C4-2B (cell line): ENCODE data around the gene CCDC92.

ENCODE experiments used
- ZFX ChIP-seq: fragments of 450-650 bp; IDR thresholded peaks from 2 replicates; pipeline ENCODE4 v1.6.1; 2017
- TF ChIP-seq, protein P1 (sequence below): fragments of 450-650 bp; conservative IDR thresholded peaks from 2 replicates; pipeline ENCODE4 v1.5.1; 2017; ENCODE audit warnings: mild to moderate bottlenecking

DNA sequence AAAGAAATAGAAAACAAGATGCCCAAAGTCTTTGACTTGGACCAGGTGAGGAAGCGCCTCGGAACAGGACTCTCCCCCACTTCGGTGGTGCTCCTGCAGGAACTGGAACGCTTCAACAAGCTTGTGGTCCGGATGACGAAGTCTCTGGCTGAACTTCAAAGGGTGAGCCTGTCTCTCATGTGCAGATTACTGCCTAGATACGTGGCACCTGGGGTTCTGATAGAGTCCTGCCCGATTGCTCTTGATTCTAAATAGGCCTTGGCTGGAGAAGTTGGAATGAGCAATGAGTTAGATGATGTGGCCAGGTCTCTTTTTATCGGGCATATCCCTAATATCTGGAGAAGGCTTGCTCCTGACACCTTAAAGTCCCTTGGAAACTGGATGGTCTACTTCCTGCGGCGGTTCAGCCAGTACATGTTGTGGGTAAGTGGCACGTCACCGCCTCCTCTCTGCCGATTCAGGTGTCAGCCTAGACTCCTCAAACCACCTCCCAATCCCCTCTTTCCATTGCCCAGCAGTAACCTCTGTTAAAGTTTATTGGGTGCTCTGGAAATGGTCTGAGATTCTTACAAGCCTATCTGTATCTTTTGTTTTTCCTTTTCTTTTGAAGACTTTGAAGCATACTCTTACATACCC, 40.8 kb downstream of the CCDC92 start:
- TF ChIP-seq, protein P1, sequence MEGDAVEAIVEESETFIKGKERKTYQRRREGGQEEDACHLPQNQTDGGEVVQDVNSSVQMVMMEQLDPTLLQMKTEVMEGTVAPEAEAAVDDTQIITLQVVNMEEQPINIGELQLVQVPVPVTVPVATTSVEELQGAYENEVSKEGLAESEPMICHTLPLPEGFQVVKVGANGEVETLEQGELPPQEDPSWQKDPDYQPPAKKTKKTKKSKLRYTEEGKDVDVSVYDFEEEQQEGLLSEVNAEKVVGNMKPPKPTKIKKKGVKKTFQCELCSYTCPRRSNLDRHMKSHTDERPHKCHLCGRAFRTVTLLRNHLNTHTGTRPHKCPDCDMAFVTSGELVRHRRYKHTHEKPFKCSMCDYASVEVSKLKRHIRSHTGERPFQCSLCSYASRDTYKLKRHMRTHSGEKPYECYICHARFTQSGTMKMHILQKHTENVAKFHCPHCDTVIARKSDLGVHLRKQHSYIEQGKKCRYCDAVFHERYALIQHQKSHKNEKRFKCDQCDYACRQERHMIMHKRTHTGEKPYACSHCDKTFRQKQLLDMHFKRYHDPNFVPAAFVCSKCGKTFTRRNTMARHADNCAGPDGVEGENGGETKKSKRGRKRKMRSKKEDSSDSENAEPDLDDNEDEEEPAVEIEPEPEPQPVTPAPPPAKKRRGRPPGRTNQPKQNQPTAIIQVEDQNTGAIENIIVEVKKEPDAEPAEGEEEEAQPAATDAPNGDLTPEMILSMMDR = no peak
- no peak for TF ChIP-seq ZFX
